HG02943 (cell line): ENCODE results near the gene TIMM22.
"Not testable (repeated sequence)": the region's sequence is repeated elsewhere in the genome, so short reads cannot be mapped to it uniquely, and the experiment has no call there.

ENCODE experiments used
- ATAC-seq: cut with Tn5 transposase; IDR thresholded peaks from one replicate; pipeline ENCODE4 v1.9.1; 2021; ENCODE audit warnings: mild to moderate bottlenecking, low read depth, moderate library complexity; ENCODE audit not compliant: unreplicated experiment

Gene TIMM22

GRCh38 chr17:1036171-1036844 lies 39.4 kb downstream of the TIMM22 start:
- ATAC-seq, result no peak

- ATAC-seq, result no peak
These were observed 39.9 kb downstream of the TIMM22 start for GRCh38 chr17:1036845-1037237.

DNA sequence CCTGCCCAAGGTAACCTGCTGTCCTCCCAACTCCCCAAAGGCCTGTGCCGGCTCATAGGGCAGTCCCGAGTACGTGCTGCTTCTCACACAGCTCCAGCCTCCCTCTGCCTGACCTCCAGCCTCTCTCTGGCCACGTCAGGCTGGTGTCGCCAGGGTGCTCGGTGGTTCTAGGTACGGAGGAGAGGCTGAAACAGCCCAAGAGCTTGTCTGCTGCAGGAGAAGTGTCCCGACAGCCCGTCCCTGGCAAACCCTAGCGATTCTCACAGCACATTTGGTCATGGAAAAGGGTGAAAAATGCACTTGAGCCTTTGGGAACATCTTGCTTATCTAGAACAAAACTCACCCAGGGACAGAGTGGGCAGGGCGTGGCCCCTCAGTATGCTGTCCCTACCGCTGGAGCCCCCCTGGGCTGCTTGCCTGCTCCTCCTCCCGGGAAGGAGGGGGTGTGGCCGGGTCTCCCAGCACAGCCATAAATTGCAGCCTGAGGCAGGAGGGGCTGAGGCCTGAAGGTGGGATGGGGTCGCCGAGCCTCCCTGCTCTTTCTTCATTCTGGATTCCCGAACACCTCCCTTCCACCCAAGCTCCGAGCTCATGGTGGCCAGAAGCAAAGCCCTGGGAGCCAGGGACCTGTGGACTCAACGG lies 40.4 kb downstream of the TIMM22 start:
- no peak for ATAC-seq

DNA sequence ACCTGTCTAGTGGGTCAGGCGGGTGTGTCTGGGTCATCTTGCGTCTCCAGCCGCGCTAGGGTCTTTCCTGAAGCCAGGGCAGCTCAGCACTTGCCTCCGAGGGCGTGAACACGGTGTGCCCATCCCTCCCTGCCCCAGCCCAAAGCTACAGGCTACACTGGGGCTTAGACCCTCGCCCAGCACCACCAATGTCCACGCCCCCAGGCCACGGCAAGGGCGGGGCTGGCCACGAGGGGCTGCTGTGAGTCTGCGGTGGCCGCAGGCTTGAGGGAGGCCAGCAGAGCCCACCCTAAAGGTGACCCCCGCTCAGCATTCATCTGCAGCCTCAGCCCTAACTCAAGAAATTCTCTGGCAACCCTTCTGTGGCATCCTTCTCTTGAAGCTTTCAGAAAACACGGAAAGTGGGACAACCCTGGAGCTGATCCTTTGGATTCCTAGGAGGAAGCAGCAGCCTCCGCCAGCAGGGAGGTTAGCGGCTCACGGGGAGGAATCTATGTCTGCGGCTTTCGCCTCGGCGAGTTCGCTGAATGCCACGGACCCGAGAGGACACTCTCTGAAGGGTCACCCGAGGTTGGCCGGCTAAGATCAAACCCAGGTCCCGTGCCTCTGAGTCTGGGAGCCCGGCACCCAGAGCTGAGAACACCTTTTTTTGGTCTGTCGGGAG lies 41.7 kb downstream of the TIMM22 start:
- no peak for ATAC-seq

- ATAC-seq, result no peak
These were observed 42.2 kb downstream of the TIMM22 start for GRCh38 chr17:1039123-1039507.

- no peak for ATAC-seq
These were observed 42.7 kb downstream of the TIMM22 start for GRCh38 chr17:1039511-1040215.

GRCh38 chr17:1040216-1040600 lies 43.3 kb downstream of the TIMM22 start:
- no peak for ATAC-seq

DNA sequence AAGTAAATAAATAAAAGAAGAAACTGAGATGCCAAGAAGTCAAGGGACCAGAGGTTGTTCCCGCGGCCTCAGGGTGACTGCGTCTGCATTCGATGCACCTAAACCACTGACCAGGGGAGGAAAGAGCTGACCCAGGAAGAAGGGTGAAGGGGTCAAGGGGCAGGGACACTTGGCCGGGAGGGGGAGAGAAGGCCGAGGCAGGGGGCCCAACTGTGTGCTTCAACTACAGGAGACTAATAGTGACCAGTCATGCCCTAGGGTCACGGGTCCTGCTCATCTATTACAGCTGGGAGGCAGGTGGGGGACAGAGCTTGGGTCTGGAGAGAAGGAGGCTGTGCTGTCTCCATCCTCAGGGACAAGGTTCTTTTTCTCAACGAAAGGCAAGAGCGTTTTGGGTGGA lies 44.8 kb downstream of the TIMM22 start:
- no peak for ATAC-seq

GRCh38 chr17:1042486-1042885 lies 45.6 kb downstream of the TIMM22 start:
- ATAC-seq, result no peak

DNA sequence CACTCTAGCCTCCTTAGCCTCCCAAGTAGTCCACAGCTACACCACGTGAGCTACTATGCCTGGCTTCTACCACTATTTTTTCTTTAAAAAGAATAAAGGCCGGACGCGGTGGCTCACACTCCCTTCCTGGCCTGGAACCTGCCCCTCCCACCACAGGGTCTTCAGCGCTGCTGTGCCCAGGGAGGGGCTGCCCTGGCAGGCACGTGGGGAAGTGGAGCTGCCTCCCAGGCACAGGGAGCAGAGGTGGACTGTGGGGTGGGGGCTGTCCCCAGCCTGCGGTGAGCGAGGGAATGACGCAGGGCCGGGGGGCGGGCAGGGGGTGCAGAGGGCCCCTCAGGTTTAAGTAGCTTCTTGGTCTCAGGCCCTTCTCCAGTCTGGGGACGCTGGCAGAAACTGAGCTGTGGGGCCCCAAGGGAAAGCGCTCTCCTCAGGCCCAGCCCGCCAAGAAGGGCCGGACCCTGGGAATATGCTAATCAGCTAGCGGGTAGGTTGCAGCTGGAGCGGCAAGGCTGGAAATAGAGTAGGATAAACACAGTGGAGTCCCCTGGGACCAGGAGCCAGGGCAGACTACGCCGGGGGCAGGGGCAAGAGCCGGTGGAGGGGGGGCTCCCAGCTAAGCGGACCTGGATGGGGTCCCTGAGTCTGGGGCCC lies 46.8 kb downstream of the TIMM22 start:
- ATAC-seq, result no peak

- ATAC-seq, result not testable (repeated sequence)
These were observed 47.6 kb downstream of the TIMM22 start for GRCh38 chr17:1044387-1045009.

DNA sequence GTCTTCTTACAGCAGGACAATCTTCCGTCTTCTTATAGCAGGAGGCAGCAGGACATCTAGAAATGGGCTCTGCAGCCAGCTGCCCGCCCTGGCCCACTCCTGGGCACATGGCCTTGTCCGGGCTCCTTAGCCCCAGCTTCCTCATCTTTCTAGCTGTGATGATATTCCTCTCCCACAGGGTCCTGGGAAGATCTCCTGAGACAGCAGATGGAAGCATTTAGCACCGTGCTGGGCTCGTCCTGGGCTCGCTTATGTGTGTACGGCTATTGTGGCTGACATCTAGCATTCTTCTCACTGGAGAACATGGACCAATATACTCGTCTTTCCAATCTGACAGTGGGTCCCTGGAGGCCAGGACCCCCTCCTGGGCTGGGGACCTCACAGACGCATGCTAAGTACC lies 48.5 kb downstream of the TIMM22 start:
- no peak for ATAC-seq

DNA sequence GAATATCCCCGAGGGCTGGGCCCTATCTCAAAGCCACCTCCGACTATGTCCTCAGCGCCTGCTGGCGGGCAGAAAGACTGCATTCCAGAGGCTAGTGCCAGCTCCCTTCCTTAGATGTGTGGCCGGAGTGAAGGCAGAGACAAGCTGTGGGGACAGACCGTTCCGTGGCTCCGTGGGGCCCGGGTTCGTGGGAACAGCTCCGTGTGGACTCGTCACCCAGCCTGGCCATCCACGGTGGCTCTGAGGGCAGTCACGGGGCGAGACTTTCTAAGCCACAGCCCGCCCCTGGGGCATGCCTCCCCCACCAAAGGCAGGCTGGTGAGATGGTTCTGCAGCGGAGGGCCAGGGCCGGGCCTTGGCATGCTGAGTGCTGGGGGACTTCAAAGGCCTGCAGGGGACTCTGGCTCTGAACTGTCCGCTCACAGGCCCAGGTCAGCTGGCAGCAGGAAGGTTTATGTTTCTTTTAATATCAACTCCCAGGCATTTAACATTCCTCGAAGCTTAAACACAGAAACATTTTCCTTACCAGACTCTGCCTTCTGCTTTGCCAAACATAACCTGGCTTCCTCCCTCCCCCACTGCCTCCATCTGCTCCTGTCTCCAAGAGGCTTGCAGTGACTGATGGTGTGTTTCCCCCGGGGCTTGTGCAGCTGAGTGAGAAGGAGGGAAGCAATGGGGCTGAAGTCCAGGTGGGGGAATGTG lies 50.4 kb downstream of the TIMM22 start:
- ATAC-seq, result no peak

DNA sequence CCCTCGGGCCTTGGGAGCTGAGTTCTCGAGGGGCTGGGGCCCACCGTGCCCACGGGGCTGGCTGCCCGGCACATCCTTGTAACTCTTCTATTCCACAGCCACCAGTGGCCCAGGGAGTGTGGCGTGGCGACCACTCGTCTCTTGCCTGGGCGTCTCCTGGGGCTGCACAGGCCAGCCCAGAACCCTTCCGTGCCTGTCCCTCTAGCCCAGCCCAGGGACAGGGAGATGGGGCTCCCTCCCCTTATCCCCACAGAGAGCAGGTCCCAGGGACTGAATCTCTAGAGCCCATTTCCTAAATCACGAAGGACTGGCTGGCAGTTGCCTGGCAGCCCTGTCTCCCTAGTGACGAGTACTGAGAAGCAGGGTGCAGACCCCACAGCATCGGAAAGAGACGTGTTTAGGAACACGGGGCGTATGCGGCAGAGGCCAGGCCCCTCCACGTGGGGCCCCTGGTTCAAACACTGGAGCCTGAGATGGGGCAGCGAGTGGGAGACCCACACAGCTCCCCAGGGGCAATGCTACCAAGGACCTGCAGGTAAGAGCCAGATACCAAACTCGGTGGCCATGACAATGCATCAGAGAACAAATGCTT lies 51.0 kb downstream of the TIMM22 start:
- no peak for ATAC-seq

- not testable (repeated sequence) for ATAC-seq
These were observed 51.7 kb downstream of the TIMM22 start for GRCh38 chr17:1048516-1049115.

- no peak for ATAC-seq
These were observed 52.7 kb downstream of the TIMM22 start for GRCh38 chr17:1049446-1050225.

- ATAC-seq, result no peak
These were observed 53.5 kb downstream of the TIMM22 start for GRCh38 chr17:1050246-1050995.
